ENCODE data around the gene ZNF358.
"Not testable (repeated sequence)": the region's sequence is repeated elsewhere in the genome, so short reads cannot be mapped to it uniquely, and the experiment has no call there.

ZNF358 gene

DNA sequence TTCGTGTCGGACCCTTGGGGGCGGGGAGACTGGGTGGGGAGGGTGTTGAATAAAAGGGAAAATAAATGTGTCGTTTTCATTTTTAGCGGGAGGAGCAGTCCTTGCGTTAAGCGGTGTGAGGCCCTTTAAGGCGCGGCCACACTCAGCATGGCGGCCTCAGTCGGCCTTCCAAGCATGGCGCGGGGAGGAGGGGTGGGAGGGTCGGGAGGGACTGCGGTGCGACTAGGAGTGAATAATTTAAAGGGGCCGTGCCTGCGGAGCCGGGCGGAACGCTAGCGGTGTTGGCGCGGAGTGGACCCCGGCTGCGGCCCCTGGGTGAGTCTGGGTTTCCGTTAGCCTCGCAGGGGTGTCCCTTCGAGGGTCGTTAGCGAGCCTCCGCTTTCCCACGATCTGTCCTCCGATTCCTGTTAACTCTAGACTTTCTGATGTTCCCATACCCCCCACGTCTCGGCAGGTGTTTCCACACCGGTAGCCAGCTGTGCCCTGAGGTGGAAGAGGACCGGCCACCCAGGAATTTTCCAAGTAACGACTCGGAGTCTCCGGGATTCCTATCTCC, 18.1 kb downstream of the ZNF358 start:
- H3K27ac Mint-ChIP-seq = peak overlapping the region; percentile 90
- ATAC-seq (peak; percentile 35), DNase-seq (peak; percentile 83)
- H3K27me3 Mint-ChIP-seq = no peaks in the 10 kb centered on the region
- peaks cover 11% of the 10 kb centered on the region for H3K36me3 Mint-ChIP-seq (ENCODE audit: low read depth)
- peaks cover 16% of the 10 kb centered on the region for H3K4me1 Mint-ChIP-seq
- H3K9me3 Mint-ChIP-seq = no peaks in the 10 kb centered on the region
- H3K4me3 Mint-ChIP-seq = peak overlapping the region; percentile 93

GRCh38 chr19:7534531-7535046, 18.7 kb downstream of the ZNF358 start:
- H3K36me3 Mint-ChIP-seq (ENCODE audit: low read depth) = peaks cover 9% of the 10 kb centered on the region
- H3K9me3 Mint-ChIP-seq = no peaks in the 10 kb centered on the region
- peak overlapping the region; percentile 93 for H3K4me3 Mint-ChIP-seq
- no peaks in the 10 kb centered on the region for H3K27me3 Mint-ChIP-seq
- DNase-seq (peak; percentile 59), ATAC-seq (peak; percentile 20)
- H3K4me1 Mint-ChIP-seq = peaks cover 16% of the 10 kb centered on the region
- H3K27ac Mint-ChIP-seq = peak overlapping the region; percentile 90

DNA sequence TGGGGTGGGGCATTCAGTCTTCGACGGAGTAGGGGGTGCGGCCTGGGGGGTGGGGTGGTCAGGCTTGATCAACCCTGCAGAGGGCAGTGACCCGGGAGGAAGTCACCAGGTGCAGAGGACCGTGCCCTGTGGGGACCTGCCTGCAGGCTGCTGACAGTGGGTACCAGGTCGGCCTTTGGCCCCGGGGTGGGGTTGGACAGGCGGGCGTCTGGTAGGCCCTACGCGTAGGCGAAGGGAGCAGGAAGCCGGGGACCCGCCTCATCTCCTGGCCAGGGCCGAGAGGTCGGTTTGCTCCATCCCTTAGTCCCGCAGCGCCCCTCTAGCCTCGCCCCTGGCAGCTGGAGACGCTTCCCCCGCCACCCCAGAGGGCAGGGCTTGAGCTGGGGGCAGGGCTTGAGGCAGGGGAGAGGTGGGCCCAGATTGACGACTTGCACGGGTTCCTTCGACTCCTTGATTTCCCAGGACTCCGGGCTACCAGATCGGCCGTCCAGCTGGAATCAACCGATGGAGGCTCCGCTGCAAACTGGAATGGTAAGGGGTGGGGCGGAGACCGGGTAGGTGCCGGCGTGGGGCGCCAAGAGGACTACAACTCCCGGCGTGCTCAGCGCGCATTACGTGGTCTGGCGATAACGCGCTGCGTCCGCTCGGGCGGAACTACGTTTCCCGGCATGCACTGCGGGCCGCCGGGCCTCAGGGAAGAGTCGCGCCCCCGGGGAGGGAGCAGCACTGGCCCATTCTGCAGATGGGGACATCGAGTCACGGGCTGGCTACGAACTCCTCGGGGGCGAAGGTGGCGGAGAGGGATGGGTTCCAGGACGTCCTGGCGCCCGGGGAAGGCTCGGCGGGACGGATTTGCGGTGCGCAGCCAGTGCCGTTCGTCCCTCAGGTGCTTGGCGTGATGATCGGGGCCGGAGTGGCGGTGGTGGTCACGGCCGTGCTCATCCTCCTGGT, 19.4 kb downstream of the ZNF358 start, which contains the start of gene PNPLA6:
TSS of gene PNPLA6 (plus strand) at position 671 of the 951 bp plus-strand sequence. CDS start at position 743, 72 bp downstream.
- H3K27me3 Mint-ChIP-seq = no peaks in the 10 kb centered on the region
- peak within 1 kb of the TSS; percentile 93 for H3K4me3 Mint-ChIP-seq
- peak within 1 kb of the TSS; percentile 90 for H3K27ac Mint-ChIP-seq
- peaks cover 16% of the 10 kb centered on the region for H3K4me1 Mint-ChIP-seq
- H3K9me3 Mint-ChIP-seq = no peaks in the 10 kb centered on the region
- ATAC-seq (peak; percentile 83), DNase-seq (peak; percentile 96)
- H3K36me3 Mint-ChIP-seq (ENCODE audit: low read depth) = peaks cover 13% of the 10 kb centered on the region

DNA sequence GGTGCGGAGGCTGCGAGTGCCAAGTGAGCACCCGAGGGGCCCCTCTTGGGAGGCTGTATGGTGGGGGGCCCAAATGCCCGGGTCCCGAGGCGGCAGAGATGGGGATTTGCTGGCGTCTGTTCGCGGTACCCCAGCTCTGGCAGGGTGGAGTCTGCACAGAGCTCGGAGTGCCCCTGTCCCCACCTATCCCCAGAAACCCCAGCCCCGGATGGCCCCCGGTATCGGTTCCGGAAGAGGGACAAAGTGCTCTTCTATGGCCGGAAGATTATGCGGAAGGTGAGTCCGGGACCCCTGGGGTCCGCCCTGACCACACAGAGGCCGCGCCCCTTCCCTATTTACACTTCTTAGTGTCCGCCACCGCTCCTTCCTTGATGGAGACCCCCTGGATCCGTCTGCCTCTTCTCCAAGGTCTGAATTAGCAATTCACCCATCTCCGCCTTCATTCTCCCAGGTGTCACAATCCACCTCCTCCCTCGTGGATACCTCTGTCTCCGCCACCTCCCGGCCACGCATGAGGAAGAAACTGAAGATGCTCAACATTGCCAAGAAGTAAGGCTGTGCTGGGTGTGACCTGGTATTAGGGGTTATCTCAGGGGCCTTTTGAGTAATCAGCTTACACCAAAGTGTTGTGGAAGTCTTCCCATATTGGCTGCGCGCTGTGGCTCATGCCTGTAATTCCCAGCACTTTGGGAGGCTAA, 20.2 kb downstream of the ZNF358 start:
- Mint-ChIP-seq H3K9me3 (no peaks in the 10 kb centered on the region), H3K4me1 (peaks cover 16% of the 10 kb centered on the region), H3K27me3 (no peaks in the 10 kb centered on the region), H3K4me3 (peak overlapping the region; percentile 93), H3K27ac (peak overlapping the region; percentile 88), H3K36me3 (ENCODE audit: low read depth) (peaks cover 14% of the 10 kb centered on the region)
- ATAC-seq = peak; percentile 0
- DNase-seq = no peak

GRCh38 chr19:7538990-7539389, 23.1 kb downstream of the ZNF358 start:
- H3K27me3 Mint-ChIP-seq, H3K4me3 Mint-ChIP-seq, H3K9me3 Mint-ChIP-seq, DNase-seq, ATAC-seq, H3K27ac Mint-ChIP-seq: not testable (repeated sequence)
- Mint-ChIP-seq H3K36me3 (ENCODE audit: low read depth) (peaks cover 25% of the 10 kb centered on the region), H3K4me1 (peaks cover 14% of the 10 kb centered on the region)

DNA sequence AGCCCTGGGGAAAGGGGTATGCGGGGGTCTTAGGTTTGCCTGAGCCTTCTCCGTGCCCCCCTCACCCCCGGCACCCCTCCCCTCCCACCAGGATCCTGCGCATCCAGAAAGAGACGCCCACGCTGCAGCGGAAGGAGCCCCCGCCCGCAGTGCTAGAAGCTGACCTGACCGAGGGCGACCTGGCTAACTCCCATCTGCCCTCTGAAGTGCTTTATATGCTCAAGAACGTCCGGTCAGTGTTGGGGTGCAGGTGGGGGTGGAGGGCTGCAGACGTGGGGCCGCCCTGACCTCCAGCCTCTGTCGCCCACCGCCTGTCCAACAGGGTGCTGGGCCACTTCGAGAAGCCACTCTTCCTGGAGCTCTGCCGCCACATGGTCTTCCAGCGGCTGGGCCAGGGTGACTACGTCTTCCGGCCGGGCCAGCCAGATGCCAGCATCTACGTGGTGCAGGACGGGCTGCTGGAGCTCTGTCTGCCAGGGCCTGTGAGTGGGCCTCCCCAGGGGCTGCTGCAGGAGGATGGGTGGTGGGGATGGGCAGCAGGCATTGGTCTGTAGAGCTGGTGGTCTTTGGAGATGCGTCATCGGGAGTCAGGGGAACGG, 24.0 kb downstream of the ZNF358 start:
- peaks cover 25% of the 10 kb centered on the region for H3K36me3 Mint-ChIP-seq (ENCODE audit: low read depth)
- DNase-seq = no peak
- H3K4me3 Mint-ChIP-seq = no peak overlapping the region
- no peaks in the 10 kb centered on the region for H3K27me3 Mint-ChIP-seq
- H3K4me1 Mint-ChIP-seq = peaks cover 18% of the 10 kb centered on the region
- ATAC-seq = no peak
- H3K27ac Mint-ChIP-seq = no peak overlapping the region
- H3K9me3 Mint-ChIP-seq = no peaks in the 10 kb centered on the region

GRCh38 chr19:7540761-7541474, 25.0 kb downstream of the ZNF358 start:
- DNase-seq = peak; percentile 68
- Mint-ChIP-seq H3K27me3 (no peaks in the 10 kb centered on the region), H3K9me3 (no peaks in the 10 kb centered on the region), H3K4me3 (no peak overlapping the region), H3K36me3 (ENCODE audit: low read depth) (peaks cover 26% of the 10 kb centered on the region), H3K27ac (no peak overlapping the region), H3K4me1 (peaks cover 19% of the 10 kb centered on the region)
- peak; percentile 60 for ATAC-seq

DNA sequence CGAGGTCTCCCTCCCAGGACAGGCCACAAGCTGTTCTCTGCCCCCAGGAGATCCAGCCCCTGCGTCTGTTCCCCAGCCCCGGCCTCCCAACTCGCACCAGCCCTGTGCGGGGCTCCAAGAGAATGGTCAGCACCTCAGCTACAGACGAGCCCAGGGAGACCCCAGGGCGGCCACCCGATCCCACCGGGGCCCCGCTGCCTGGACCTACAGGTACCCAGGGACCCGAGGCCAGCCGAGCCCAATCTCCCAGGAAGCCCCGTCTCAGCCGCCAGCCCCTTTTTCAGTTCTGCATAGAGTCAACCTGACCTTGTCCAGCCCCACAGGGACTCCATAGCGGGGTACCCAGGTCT, 25.5 kb downstream of the ZNF358 start:
- peaks cover 19% of the 10 kb centered on the region for H3K4me1 Mint-ChIP-seq
- no peak overlapping the region for H3K27ac Mint-ChIP-seq
- DNase-seq (no peak), ATAC-seq (no peak)
- peaks cover 28% of the 10 kb centered on the region for H3K36me3 Mint-ChIP-seq (ENCODE audit: low read depth)
- H3K9me3 Mint-ChIP-seq = no peaks in the 10 kb centered on the region
- H3K27me3 Mint-ChIP-seq = no peaks in the 10 kb centered on the region
- H3K4me3 Mint-ChIP-seq = no peak overlapping the region

GRCh38 chr19:7541828-7542443, 26.0 kb downstream of the ZNF358 start:
- no peak overlapping the region for H3K27ac Mint-ChIP-seq
- H3K4me3 Mint-ChIP-seq = no peak overlapping the region
- DNase-seq (no peak), ATAC-seq (no peak)
- H3K27me3 Mint-ChIP-seq = no peaks in the 10 kb centered on the region
- H3K36me3 Mint-ChIP-seq (ENCODE audit: low read depth) = peaks cover 27% of the 10 kb centered on the region
- H3K4me1 Mint-ChIP-seq = peaks cover 17% of the 10 kb centered on the region
- no peaks in the 10 kb centered on the region for H3K9me3 Mint-ChIP-seq

DNA sequence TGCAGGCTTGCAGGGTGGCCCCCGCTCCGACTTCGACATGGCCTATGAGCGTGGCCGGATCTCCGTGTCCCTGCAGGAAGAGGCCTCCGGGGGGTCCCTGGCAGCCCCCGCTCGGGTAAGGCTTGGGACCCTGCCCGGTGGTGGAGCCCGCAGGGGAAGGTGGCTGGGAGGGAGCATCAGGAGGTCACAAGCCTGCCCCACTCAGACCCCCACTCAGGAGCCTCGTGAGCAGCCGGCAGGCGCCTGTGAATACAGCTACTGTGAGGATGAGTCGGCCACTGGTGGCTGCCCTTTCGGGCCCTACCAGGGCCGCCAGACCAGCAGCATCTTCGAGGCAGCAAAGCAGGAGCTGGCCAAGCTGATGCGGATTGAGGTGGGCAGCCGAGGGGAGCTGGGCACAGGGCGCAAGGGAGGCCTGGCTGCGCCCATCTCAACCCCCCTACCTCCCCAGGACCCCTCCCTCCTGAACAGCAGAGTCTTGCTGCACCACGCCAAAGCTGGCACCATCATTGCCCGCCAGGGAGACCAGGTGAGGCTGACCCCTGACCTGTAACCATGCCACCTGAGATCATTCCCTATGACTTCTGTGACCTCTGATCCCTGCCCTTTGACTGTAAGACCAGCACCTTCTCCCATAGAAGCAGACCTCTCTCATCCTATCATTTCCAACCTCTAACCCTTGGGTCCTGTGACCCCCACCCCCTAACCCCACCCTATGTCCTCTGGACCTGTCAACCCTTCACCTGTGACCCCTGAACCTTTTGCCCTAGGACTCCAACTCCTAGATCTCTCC, 26.8 kb downstream of the ZNF358 start:
- H3K4me1 Mint-ChIP-seq = peaks cover 19% of the 10 kb centered on the region
- H3K27ac Mint-ChIP-seq = no peak overlapping the region
- no peak overlapping the region for H3K4me3 Mint-ChIP-seq
- ATAC-seq = no peak
- DNase-seq = no peak
- peaks cover 29% of the 10 kb centered on the region for H3K36me3 Mint-ChIP-seq (ENCODE audit: low read depth)
- no peaks in the 10 kb centered on the region for H3K9me3 Mint-ChIP-seq
- no peaks in the 10 kb centered on the region for H3K27me3 Mint-ChIP-seq

DNA sequence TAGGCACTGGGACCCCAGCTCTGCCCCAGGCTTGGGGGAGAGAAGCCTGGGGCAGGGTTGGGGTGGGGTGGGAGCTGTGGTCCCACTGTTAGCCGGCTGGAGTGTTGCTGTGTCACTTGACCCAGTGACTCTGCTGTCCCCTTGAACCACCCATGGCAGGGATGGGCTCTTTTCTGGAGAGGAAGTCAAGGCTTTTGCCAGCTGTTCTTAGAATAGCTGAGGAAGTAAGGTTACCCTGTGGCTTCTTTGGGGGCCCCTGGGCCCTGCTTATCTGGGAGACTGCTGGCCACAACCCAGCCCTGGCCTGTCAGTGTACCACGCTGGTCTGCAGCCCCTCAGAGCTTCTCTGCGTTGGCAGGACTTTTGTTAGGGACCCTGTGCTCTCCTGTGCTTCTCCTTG, 28.7 kb downstream of the ZNF358 start:
- ATAC-seq (no peak), DNase-seq (no peak)
- H3K27ac Mint-ChIP-seq = no peak overlapping the region
- peaks cover 24% of the 10 kb centered on the region for H3K36me3 Mint-ChIP-seq (ENCODE audit: low read depth)
- H3K27me3 Mint-ChIP-seq = no peaks in the 10 kb centered on the region
- no peak overlapping the region for H3K4me3 Mint-ChIP-seq
- H3K4me1 Mint-ChIP-seq = peaks cover 19% of the 10 kb centered on the region
- no peaks in the 10 kb centered on the region for H3K9me3 Mint-ChIP-seq

DNA sequence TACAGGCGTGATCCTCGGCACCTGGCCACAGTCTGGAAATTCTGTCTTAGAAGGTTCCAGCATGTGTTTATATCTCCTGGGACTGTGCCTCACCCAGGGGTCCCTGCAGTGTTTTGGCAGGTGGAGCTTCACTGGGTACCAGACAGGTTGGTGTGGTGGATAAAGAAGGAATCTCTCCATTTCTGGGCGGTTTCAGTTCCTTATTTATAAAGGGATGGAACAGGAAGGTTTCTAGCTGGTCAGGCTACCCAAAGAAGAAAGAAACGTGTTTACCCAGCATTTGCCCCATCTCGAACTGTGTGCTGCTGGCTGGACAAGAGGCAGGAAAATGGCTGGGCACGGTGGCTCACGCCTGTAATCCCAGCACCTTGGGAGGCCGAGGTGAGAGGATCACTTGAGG, 29.4 kb downstream of the ZNF358 start:
- Mint-ChIP-seq H3K9me3 (no peaks in the 10 kb centered on the region), H3K27ac (no peak overlapping the region), H3K4me1 (peaks cover 19% of the 10 kb centered on the region), H3K36me3 (ENCODE audit: low read depth) (peaks cover 22% of the 10 kb centered on the region), H3K4me3 (no peak overlapping the region), H3K27me3 (no peaks in the 10 kb centered on the region)
- ATAC-seq (no peak), DNase-seq (no peak)

DNA sequence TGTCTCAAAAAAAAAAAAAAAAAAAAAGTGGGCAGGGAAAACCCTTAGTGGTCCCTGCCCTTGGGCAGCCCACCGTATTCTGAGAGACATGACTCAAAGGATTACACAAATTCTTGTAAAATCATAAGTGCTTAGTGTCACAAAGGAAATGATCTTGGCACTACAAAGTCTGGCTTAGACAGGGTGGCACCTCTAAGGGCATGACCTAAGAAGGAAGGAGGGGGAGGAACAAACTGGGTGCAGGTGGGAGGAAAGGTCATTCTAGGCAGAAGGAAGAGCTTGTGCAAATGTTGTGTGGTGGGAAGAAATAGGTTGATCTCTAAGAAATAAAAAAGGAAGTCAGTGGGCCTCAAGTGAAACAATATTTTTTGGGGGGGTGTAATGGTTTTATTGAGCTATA, 30.0 kb downstream of the ZNF358 start:
- no peaks in the 10 kb centered on the region for H3K9me3 Mint-ChIP-seq
- H3K27ac Mint-ChIP-seq = peak overlapping the region; percentile 42
- ATAC-seq = peak; percentile 80
- H3K4me1 Mint-ChIP-seq = peaks cover 19% of the 10 kb centered on the region
- DNase-seq = no peak
- H3K27me3 Mint-ChIP-seq = no peaks in the 10 kb centered on the region
- H3K4me3 Mint-ChIP-seq = peak overlapping the region; percentile 7
- peaks cover 21% of the 10 kb centered on the region for H3K36me3 Mint-ChIP-seq (ENCODE audit: low read depth)
